CD4-positive, alpha-beta T cell (primary cell): ENCODE results near the gene PHF14. TPM values are rescaled to one million over a fixed set of nuclear protein-coding genes. Genes with fewer than 3 reads are reported as not detected.

Experiments used
- ATAC-seq: fragments of 200-7000 bp; cut with Tn5 transposase; one replicate; pipeline ENCODE4 v1.10.0; 2022; ENCODE audit warnings: mild to moderate bottlenecking; ENCODE audit not compliant: poor library complexity
- CTCF ChIA-PET: fragments of 350-600 bp; sonication (Branson Sonifier 250); formaldehyde crosslinking; loops from one replicate; lab custom pipeline; 2021; ENCODE audit warnings: antibody characterized with exemption, inconsistent platforms; lab: Charles Lee
- POLR2A ChIA-PET: fragments of 350-600 bp; sonication (Branson Sonifier 250); formaldehyde crosslinking; loops from one replicate; lab custom pipeline; 2021; ENCODE audit warnings: antibody characterized with exemption, inconsistent platforms; lab: Charles Lee
- DNase-seq, 14 experiments: peaks; one replicate each; pipeline ENCODE4 v3.0.0-alpha.2; 2013 to 2020; ENCODE audit warnings: mixed read lengths in 2 of 14
- H3K27ac ChIP-seq, 2 donors: one replicate each; pipeline versions ENCODE4 v1.5.1 to v1.7.0; 2013; ENCODE audit warnings: low read length in 2 of 2, low read depth in 1 of 2, mild to moderate bottlenecking in 1 of 2
- H3K27me3 ChIP-seq, 2 experiments: 1 replicate in 1 of 2; 2 replicates in 1 of 2; pipeline versions ENCODE4 v1.6.1 to v1.7.0; 2013; ENCODE audit warnings: low read length in 2 of 2, control low read depth in 1 of 2, mild to moderate bottlenecking in 1 of 2, moderate library complexity in 1 of 2; ENCODE audit not compliant: insufficient read depth in 2 of 2, control insufficient read depth in 1 of 2
- H3K36me3 ChIP-seq: one replicate; pipeline ENCODE4 v1.6.1; 2013; ENCODE audit warnings: low read length, control low read depth; ENCODE audit not compliant: insufficient read depth
- H3K4me1 ChIP-seq: one replicate; pipeline ENCODE4 v1.6.1; 2013; ENCODE audit warnings: low read length, control low read depth; ENCODE audit not compliant: insufficient read depth
- H3K4me3 ChIP-seq: one replicate; pipeline ENCODE4 v1.5.1; 2013; ENCODE audit warnings: mild to moderate bottlenecking, low read length, moderate library complexity
- H3K9me3 ChIP-seq, 2 experiments: 1 replicate in 1 of 2; 2 replicates in 1 of 2; pipeline versions ENCODE4 v1.6.1 to v1.7.0; 2013; ENCODE audit warnings: low read length in 2 of 2, mild to moderate bottlenecking in 2 of 2, control low read depth in 1 of 2, moderate library complexity in 1 of 2; ENCODE audit not compliant: control insufficient read depth in 1 of 2, insufficient read depth in 1 of 2
- H3K27ac Mint-ChIP-seq: one replicate; pipeline ENCODE4 v1.8.0; 2020; ENCODE audit warnings: mixed read lengths
- H3K27me3 Mint-ChIP-seq: one replicate; pipeline ENCODE4 v1.8.0; 2021; ENCODE audit warnings: mixed read lengths
- H3K36me3 Mint-ChIP-seq: one replicate; pipeline ENCODE4 v1.8.0; 2021; ENCODE audit warnings: low read depth, mixed read lengths
- H3K4me1 Mint-ChIP-seq: one replicate; pipeline ENCODE4 v1.8.0; 2021; ENCODE audit warnings: low read depth, mixed read lengths
- H3K4me3 Mint-ChIP-seq: one replicate; pipeline ENCODE4 v1.8.0; 2020; ENCODE audit warnings: mild to moderate bottlenecking, mixed read lengths
- H3K9me3 Mint-ChIP-seq: one replicate; pipeline ENCODE4 v1.8.0; 2020; ENCODE audit warnings: mixed read lengths
- intact Hi-C, 2 experiments: fragments of 100-400 bp; cut with DNase I in 1 of 2; cut with micrococcal nuclease in 1 of 2; formaldehyde crosslinking; loops; one replicate each; pipeline versions ENCODE4 v1.15.1 to v1.9.0; 2023 to 2025; cut with DNase I, micrococcal nuclease
- total RNA-seq, 174 experiments: library from RNA in 2 of 174; stranded (reverse) in 2 of 174; gene quantifications; one replicate each; pipeline ENCODE4 v1.2.3 and lab custom pipeline; 2021 to 2026
- TF ChIP-seq, protein P1 (sequence below): fragments of 200-600 bp; IDR thresholded peaks from one replicate; pipeline ENCODE4 v1.8.0; 2022; ENCODE audit warnings: antibody characterized with exemption, mild to moderate bottlenecking

Gene PHF14
- total RNA-seq, 2 experiments from 2014 or later = 23.1 TPM

DNA sequence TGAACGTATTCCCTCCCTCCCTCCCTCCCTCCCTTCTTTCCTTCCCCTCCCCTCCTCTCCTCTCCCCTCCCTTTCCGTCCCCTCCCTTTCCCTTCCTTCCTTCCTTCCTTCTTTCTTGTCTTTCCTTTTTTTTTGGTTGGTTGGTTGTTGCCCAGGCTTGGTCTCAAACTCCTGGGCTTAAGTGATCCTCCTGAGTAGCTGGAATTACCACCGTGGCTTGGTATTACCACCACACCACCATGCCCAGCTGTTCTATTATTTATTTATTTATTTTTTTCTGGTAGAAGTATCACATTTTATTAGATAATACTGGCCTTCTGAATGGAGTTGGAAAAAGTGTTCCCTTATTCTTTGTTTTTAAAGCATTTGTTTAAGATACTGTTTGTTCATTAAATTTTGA, 95.9 kb downstream of the PHF14 start:
- ATAC-seq (no peak), DNase-seq (no peak)
- ChIA-PET CTCF (no interaction called here), POLR2A (interaction anchor here (0.9 kb wide), 1 partner anchor 130 kb away, joined by 3 read pairs; a partner anchor contains a TSS)
- Mint-ChIP-seq H3K4me3 (no peak overlapping the region), H3K27ac (no peak overlapping the region), H3K27me3 (no peaks in the 10 kb centered on the region), H3K36me3 (peaks cover 76% of the 10 kb centered on the region), H3K9me3 (no peaks in the 10 kb centered on the region), H3K4me1 (no peaks in the 10 kb centered on the region)
- TF ChIP-seq, protein P1, sequence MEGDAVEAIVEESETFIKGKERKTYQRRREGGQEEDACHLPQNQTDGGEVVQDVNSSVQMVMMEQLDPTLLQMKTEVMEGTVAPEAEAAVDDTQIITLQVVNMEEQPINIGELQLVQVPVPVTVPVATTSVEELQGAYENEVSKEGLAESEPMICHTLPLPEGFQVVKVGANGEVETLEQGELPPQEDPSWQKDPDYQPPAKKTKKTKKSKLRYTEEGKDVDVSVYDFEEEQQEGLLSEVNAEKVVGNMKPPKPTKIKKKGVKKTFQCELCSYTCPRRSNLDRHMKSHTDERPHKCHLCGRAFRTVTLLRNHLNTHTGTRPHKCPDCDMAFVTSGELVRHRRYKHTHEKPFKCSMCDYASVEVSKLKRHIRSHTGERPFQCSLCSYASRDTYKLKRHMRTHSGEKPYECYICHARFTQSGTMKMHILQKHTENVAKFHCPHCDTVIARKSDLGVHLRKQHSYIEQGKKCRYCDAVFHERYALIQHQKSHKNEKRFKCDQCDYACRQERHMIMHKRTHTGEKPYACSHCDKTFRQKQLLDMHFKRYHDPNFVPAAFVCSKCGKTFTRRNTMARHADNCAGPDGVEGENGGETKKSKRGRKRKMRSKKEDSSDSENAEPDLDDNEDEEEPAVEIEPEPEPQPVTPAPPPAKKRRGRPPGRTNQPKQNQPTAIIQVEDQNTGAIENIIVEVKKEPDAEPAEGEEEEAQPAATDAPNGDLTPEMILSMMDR = no peak
- H3K4me3 ChIP-seq = no peak overlapping the region
- H3K27me3 ChIP-seq = no peaks in the 10 kb centered on the region
- peaks cover 10% of the 10 kb centered on the region for H3K36me3 ChIP-seq
- no peaks in the 10 kb centered on the region for H3K9me3 ChIP-seq
- intact Hi-C loops = no loop called here
- no peak overlapping the region for H3K27ac ChIP-seq
- no peaks in the 10 kb centered on the region for H3K4me1 ChIP-seq

DNA sequence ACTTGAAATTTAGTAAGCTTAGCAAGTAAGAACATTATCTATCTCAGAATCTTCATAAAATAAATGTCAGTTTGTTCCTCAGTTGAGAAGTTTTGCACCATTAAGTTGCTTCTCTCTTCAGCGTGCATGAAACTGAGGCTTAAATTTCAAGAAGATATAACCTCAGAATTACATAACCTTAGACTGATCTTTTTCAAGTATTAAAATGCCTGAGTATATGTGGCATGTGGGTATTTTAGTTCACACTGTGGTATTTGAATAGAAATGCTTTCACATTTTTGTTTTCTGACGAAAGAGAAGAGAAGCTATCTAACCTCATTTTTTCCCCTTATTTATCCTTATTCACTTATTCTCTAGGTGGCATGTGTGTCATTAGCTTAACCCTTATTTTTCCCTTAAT, 104.1 kb downstream of the PHF14 start:
- no peaks in the 10 kb centered on the region for H3K36me3 ChIP-seq
- H3K27me3 ChIP-seq = no peaks in the 10 kb centered on the region
- intact Hi-C loops = no loop called here
- no peak overlapping the region for H3K4me3 ChIP-seq
- Mint-ChIP-seq H3K36me3 (peaks cover 23% of the 10 kb centered on the region), H3K4me3 (no peak overlapping the region), H3K9me3 (no peaks in the 10 kb centered on the region), H3K27me3 (no peaks in the 10 kb centered on the region), H3K27ac (no peak overlapping the region), H3K4me1 (no peaks in the 10 kb centered on the region)
- H3K9me3 ChIP-seq = no peaks in the 10 kb centered on the region
- DNase-seq = no peak
- H3K4me1 ChIP-seq = no peaks in the 10 kb centered on the region
- ChIA-PET CTCF (no interaction called here), POLR2A (no interaction called here)
- ATAC-seq = no peak
- no peak overlapping the region for H3K27ac ChIP-seq
- TF ChIP-seq, protein P1 = no peak

DNA sequence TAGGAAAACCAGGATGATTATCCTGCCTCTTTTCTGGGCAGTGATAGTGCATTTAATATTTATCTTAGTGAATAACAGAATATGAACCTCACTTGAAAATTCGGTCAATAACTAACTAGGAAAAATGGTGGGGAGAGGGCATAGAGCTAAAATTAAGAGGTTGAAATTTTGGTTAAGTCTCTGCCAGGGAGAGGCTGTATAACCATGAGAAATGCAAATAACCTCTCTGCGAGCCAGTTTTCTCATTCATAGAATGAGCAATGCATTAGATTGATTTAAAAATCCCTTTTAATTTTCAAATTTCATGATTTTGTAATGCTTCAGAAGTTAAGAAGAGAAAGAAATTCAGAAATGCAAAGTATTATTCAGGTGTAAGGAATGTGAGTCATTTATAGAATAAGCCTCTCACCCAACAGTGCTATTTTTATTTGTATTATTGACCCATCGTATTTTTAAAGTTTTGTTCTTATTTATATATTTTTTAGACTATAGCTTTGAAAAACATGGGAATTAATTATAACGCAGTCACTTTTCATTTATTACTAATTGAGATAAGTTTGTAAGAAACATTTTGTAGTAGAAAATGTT, 104.7 kb downstream of the PHF14 start:
- ChIA-PET CTCF (no interaction called here), POLR2A (no interaction called here)
- TF ChIP-seq, protein P1 = no peak
- intact Hi-C loops = no loop called here
- Histone ChIP-seq H3K4me1 (no peaks in the 10 kb centered on the region), H3K9me3 (no peaks in the 10 kb centered on the region), H3K27ac (no peak overlapping the region), H3K4me3 (no peak overlapping the region), H3K27me3 (no peaks in the 10 kb centered on the region), H3K36me3 (no peaks in the 10 kb centered on the region)
- Mint-ChIP-seq H3K4me3 (no peak overlapping the region), H3K27ac (no peak overlapping the region), H3K4me1 (no peaks in the 10 kb centered on the region), H3K27me3 (no peaks in the 10 kb centered on the region), H3K36me3 (peaks cover 28% of the 10 kb centered on the region), H3K9me3 (no peaks in the 10 kb centered on the region)
- DNase-seq (no peak), ATAC-seq (no peak)
